A549 (cell line): Measurements from ENCODE around the gene NUP188. TPM values are rescaled to one million over a fixed set of nuclear protein-coding genes. Genes with fewer than 3 reads are reported as not detected.

ENCODE experiments used
- ATAC-seq, 2 experiments: fragments of 200-7000 bp in 1 of 2; fragments of >200 bp in 1 of 2; cut with Nextera tagmentation in 1 of 2; cut with Tn5 transposase in 1 of 2; 3 replicates each; pipeline versions ENCODE4 v1.8.0 to v1.9.1; 2018 to 2020; ENCODE audit warnings: mild to moderate bottlenecking in 1 of 2, moderate library complexity in 1 of 2
- CTCF ChIA-PET: fragments of 300-600 bp; sonication (Branson Sonifier 250); formaldehyde crosslinking; extraction: SDS; loops from one replicate; lab custom pipeline; 2021; ENCODE audit warnings: antibody characterized with exemption, inconsistent platforms; lab: Yijun Ruan, JAX
- POLR2A ChIA-PET: fragments of 350-600 bp; formaldehyde crosslinking; extraction: SDS; loops from one replicate; lab custom pipeline; 2021; ENCODE audit warnings: antibody characterized with exemption, inconsistent platforms; lab: Yijun Ruan, JAX
- DNase-seq, 2 experiments: peaks; one replicate each; pipeline versions ENCODE4 v3.0.0 to v3.0.0-alpha.2; 2011 to 2016; ENCODE audit warnings: low read depth in 1 of 2, low spot score in 1 of 2
- FAIRE-seq: peaks from 2 replicates; lab custom pipeline; 2011; peaks lifted over from hg19 to GRCh38; lab: Jason Lieb, UNC
- H3K27ac ChIP-seq, 2 experiments: fragments of >200 bp; sonication (Bioruptor Twin); formaldehyde crosslinking; 3 replicates each; pipeline ENCODE4 v1.5.1; 2016 to 2017
- H3K4me1 ChIP-seq: fragments of >200 bp; sonication (Bioruptor Twin); formaldehyde crosslinking; 3 replicates; pipeline ENCODE4 v1.6.1; 2016
- H3K4me2 ChIP-seq: fragments of >200 bp; sonication (Bioruptor Twin); formaldehyde crosslinking; 3 replicates; pipeline ENCODE4 v1.6.1; 2016
- H3K4me3 ChIP-seq: fragments of >200 bp; sonication (Bioruptor Twin); formaldehyde crosslinking; 3 replicates; pipeline ENCODE4 v1.5.1; 2016
- H3K9me3 ChIP-seq: fragments of >200 bp; sonication (Bioruptor Twin); formaldehyde crosslinking; 3 replicates; pipeline ENCODE4 v1.6.1; 2016
- CBX2 ChIP-seq: fragments of 200-600 bp; sonication (generic); IDR thresholded peaks from 2 replicates; pipeline ENCODE4 v1.6.1; 2016; ENCODE audit warnings: low read depth, mild to moderate bottlenecking, borderline replicate concordance
- CBX8 ChIP-seq: fragments of 200-600 bp; sonication (generic); IDR thresholded peaks from 2 replicates; pipeline ENCODE4 v1.6.1; 2016
- CEBPB ChIP-seq, 2 experiments: fragments of >200 bp in 1 of 2; sonication (Bioruptor Twin) in 1 of 2; formaldehyde crosslinking in 1 of 2; IDR thresholded peaks; 2 replicates each; pipeline ENCODE4 v1.6.1; 2012 to 2016
- EHF ChIP-seq: fragments of 250-450 bp; sonication (Bioruptor Pico); IDR thresholded peaks from 2 replicates; pipeline ENCODE4 v1.5.0; 2020; ENCODE audit warnings: mild to moderate bottlenecking
- FOXS1 ChIP-seq: fragments of 250-450 bp; sonication (Bioruptor Pico); IDR thresholded peaks from 2 replicates; pipeline ENCODE4 v1.5.0; 2020; ENCODE audit warnings: mild to moderate bottlenecking, moderate library complexity
- HOXA7 ChIP-seq: fragments of 250-450 bp; sonication (Bioruptor Pico); IDR thresholded peaks from 2 replicates; pipeline ENCODE4 v1.5.0; 2020; ENCODE audit warnings: mild to moderate bottlenecking, moderate library complexity
- HOXB5 ChIP-seq: fragments of 250-450 bp; sonication (Bioruptor Pico); IDR thresholded peaks from 2 replicates; pipeline ENCODE4 v1.5.0; 2020; ENCODE audit warnings: mild to moderate bottlenecking, moderate library complexity
- JUN ChIP-seq, 2 experiments: fragments of >200 bp; sonication (Bioruptor Twin); formaldehyde crosslinking; IDR thresholded peaks; 2 replicates in 1 of 2; 3 replicates in 1 of 2; pipeline ENCODE4 v1.6.1; 2016 to 2017
- JUNB ChIP-seq: fragments of >200 bp; sonication (Bioruptor Twin); formaldehyde crosslinking; IDR thresholded peaks from 2 replicates; pipeline ENCODE4 v1.6.1; 2016
- KDM5A ChIP-seq: fragments of 200-600 bp; sonication (generic); IDR thresholded peaks from 2 replicates; pipeline ENCODE4 v1.6.1; 2016; ENCODE audit warnings: antibody characterized with exemption, mild to moderate bottlenecking
- MAZ ChIP-seq: fragments of 150-350 bp; IDR thresholded peaks from 2 replicates; pipeline ENCODE4 v1.6.1; 2014; ENCODE audit warnings: antibody characterized with exemption, low read depth, low read length, borderline replicate concordance
- MYC ChIP-seq: IDR thresholded peaks from 2 replicates; pipeline ENCODE4 v1.6.1; 2012; ENCODE audit warnings: mild to moderate bottlenecking, inconsistent platforms, low read length, improper control_type of control experiment, borderline replicate concordance
- NPAS2 ChIP-seq: fragments of 250-450 bp; sonication (Bioruptor Pico); IDR thresholded peaks from 2 replicates; pipeline ENCODE4 v1.8.0; 2022; ENCODE audit warnings: mild to moderate bottlenecking, moderate library complexity, borderline replicate concordance
- NR3C1 ChIP-seq: fragments of >200 bp; sonication (Bioruptor Twin); formaldehyde crosslinking; IDR thresholded peaks from 3 replicates; pipeline ENCODE4 v1.6.1; 2017
- PHF8 ChIP-seq: fragments of 200-600 bp; sonication (generic); IDR thresholded peaks from 2 replicates; pipeline ENCODE4 v1.6.1; 2016; ENCODE audit warnings: low read depth, mild to moderate bottlenecking, antibody characterized with exemption, moderate library complexity, borderline replicate concordance
- RARB ChIP-seq: fragments of 250-450 bp; sonication (Bioruptor Pico); IDR thresholded peaks from 2 replicates; pipeline ENCODE4 v1.8.0; 2021; ENCODE audit warnings: mild to moderate bottlenecking, moderate library complexity
- SMC3 ChIP-seq: fragments of >200 bp; sonication (Bioruptor Twin); formaldehyde crosslinking; IDR thresholded peaks from 3 replicates; pipeline ENCODE4 v1.6.1; 2018; ENCODE audit warnings: inconsistent platforms
- SREBF2 ChIP-seq: fragments of 450-650 bp; IDR thresholded peaks from 2 replicates; pipeline ENCODE4 v1.6.1; 2014; ENCODE audit warnings: mild to moderate bottlenecking, moderate library complexity
- TFCP2L1 ChIP-seq: fragments of 250-450 bp; sonication (Bioruptor Pico); IDR thresholded peaks from 2 replicates; pipeline ENCODE4 v1.5.0; 2021; ENCODE audit warnings: mild to moderate bottlenecking
- ZNF302 ChIP-seq: fragments of 250-450 bp; sonication (Bioruptor Pico); IDR thresholded peaks from 2 replicates; pipeline ENCODE4 v1.9.0; 2021; ENCODE audit warnings: inconsistent platforms, mild to moderate bottlenecking, moderate library complexity
- WGBS: methylation state at CpG from one replicate; pipeline ENCODE4 v1.1.6; 2017; ENCODE audit errors: missing lambda C conversion rate; 5-methylcytosine and 5-hydroxymethylcytosine counted together
- polyA plus RNA-seq, 4 experiments: library from polyadenylated mRNA; depleted of rRNA in 3 of 4; stranded (reverse); fragments of >200 nt; fragmentation: RNase III in 1 of 4; extraction: RNeasy Plus Mini Kit Qiagen cat#74134 plus additional on column Dnase treatment in 1 of 4; gene quantifications; 2 replicates in 3 of 4; 3 replicates in 1 of 4; pipeline ENCODE4 v1.2.3, GENCODE V29; 2011 to 2017
- TF ChIP-seq, protein P1 (sequence below): fragments of >200 bp; sonication (Bioruptor Twin); formaldehyde crosslinking; IDR thresholded peaks from 3 replicates; pipeline ENCODE4 v1.6.1; 2016
- TF ChIP-seq, protein P2 (sequence below): IDR thresholded peaks from 2 replicates; pipeline ENCODE4 v1.6.1; 2012
- TF ChIP-seq, protein P3 (sequence below): fragments of >200 bp; sonication (Bioruptor Twin); formaldehyde crosslinking; IDR thresholded peaks from 3 replicates; pipeline ENCODE4 v1.5.1; 2016
- TF ChIP-seq, protein P4 (sequence below): fragments of >200 bp; sonication (Bioruptor Twin); formaldehyde crosslinking; IDR thresholded peaks from 2 replicates; pipeline ENCODE4 v1.6.1; 2016
- TF ChIP-seq, protein P5 (sequence below): fragments of 200-600 bp; sonication (generic); IDR thresholded peaks from 2 replicates; pipeline ENCODE4 v1.6.1; 2016; ENCODE audit warnings: antibody characterized with exemption, mild to moderate bottlenecking, moderate library complexity

NUP188 gene
- polyA plus RNA-seq, 2 of the 4 experiments (the other 2 are of a cell fraction): 33.2 to 52.3 TPM

DNA sequence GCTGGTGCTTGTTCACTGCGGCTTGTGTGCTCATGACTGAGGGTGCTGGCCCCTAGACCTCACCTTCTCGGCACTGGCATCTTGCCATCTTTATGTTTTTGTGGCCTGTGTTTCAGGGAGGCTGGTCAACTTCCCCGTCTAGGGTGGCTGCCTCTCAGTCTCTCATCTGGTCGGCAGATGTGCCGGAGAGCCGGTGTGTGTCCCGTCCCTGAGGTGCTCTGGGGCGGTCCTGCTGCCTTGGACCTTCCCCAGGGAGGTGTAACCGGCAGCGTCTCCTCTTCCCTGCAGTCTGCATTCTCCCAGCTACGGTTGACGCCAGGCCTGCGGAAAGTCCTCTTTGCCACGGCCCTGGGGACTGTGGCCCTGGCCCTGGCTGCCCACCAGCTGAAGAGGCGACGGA, 94.5 kb downstream of the NUP188 start:
- 94% methylated on average over 14 of the region's 16 CpGs for WGBS
- Histone ChIP-seq H3K27ac (no peak overlapping the region), H3K4me3 (no peak overlapping the region), H3K4me2 (no peak overlapping the region), H3K4me1 (peaks cover 9% of the 10 kb centered on the region; the same call in 1 of the 3 replicates), H3K9me3 (no peaks in the 10 kb centered on the region)
- CTCF ChIA-PET: interaction anchor here (1.6 kb wide), 1 partner anchor 13 kb away, joined by 7 read pairs; the partner anchor contains the start of gene SH3GLB2
- no peak for TF ChIP-seq CBX8
- TF ChIP-seq, protein P1, sequence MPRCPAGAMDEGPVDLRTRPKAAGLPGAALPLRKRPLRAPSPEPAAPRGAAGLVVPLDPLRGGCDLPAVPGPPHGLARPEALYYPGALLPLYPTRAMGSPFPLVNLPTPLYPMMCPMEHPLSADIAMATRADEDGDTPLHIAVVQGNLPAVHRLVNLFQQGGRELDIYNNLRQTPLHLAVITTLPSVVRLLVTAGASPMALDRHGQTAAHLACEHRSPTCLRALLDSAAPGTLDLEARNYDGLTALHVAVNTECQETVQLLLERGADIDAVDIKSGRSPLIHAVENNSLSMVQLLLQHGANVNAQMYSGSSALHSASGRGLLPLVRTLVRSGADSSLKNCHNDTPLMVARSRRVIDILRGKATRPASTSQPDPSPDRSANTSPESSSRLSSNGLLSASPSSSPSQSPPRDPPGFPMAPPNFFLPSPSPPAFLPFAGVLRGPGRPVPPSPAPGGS: no peak
- TF ChIP-seq, protein P2, sequence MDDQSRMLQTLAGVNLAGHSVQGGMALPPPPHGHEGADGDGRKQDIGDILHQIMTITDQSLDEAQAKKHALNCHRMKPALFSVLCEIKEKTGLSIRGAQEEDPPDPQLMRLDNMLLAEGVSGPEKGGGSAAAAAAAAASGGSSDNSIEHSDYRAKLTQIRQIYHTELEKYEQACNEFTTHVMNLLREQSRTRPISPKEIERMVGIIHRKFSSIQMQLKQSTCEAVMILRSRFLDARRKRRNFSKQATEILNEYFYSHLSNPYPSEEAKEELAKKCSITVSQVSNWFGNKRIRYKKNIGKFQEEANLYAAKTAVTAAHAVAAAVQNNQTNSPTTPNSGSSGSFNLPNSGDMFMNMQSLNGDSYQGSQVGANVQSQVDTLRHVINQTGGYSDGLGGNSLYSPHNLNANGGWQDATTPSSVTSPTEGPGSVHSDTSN: no peak
- no peak for TF ChIP-seq SREBF2
- TF ChIP-seq HOXA7: no peak
- TF ChIP-seq CBX2: no peak
- TF ChIP-seq RARB: no peak
- TF ChIP-seq EHF (CRISPR knock-in tag): no peak
- POLR2A ChIA-PET: no interaction called here
- DNase-seq (no peak), ATAC-seq (no peak), FAIRE-seq (no peak)

DNA sequence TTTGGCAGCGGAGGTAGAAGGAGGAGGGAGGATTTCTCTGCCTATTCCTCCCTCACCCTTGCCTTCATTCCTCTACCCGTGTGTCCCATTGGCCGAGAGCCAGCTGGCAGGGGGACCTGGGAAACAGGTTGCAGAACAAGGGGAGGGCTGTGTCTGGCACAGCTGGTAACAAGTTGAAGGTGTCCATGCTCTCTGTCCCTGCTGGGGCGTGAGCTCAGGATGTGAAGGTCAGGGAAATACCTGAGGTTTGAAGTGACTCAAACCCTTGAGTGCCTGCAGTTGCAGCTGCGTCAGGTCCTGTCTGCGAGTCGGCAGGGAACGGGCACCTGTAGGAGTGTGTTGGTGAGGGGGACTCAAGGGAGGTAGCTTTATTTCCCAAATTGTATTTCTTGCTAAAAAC, 105.1 kb downstream of the NUP188 start:
- FAIRE-seq: no peak
- no peak overlapping the region for H3K4me3 ChIP-seq
- 70% methylated on average over 8 of the region's 8 CpGs for WGBS
- TF ChIP-seq, protein P3, sequence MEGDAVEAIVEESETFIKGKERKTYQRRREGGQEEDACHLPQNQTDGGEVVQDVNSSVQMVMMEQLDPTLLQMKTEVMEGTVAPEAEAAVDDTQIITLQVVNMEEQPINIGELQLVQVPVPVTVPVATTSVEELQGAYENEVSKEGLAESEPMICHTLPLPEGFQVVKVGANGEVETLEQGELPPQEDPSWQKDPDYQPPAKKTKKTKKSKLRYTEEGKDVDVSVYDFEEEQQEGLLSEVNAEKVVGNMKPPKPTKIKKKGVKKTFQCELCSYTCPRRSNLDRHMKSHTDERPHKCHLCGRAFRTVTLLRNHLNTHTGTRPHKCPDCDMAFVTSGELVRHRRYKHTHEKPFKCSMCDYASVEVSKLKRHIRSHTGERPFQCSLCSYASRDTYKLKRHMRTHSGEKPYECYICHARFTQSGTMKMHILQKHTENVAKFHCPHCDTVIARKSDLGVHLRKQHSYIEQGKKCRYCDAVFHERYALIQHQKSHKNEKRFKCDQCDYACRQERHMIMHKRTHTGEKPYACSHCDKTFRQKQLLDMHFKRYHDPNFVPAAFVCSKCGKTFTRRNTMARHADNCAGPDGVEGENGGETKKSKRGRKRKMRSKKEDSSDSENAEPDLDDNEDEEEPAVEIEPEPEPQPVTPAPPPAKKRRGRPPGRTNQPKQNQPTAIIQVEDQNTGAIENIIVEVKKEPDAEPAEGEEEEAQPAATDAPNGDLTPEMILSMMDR: no peak
- TF ChIP-seq, protein P4, sequence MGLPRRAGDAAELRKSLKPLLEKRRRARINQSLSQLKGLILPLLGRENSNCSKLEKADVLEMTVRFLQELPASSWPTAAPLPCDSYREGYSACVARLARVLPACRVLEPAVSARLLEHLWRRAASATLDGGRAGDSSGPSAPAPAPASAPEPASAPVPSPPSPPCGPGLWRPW: no peak
- TF ChIP-seq SMC3 (no peak), CEBPB (IDR thresholded peaks at IDR 0.05) (no peak), NR3C1 (no peak), ZNF302 (no peak), MYC (no peak), CBX8 (no peak), NPAS2 (CRISPR knock-in tag) (no peak), JUN (IDR thresholded peaks at IDR 0.05) (no peak), PHF8 (no peak)
- POLR2A ChIA-PET: no interaction called here
- no peaks in the 10 kb centered on the region for H3K9me3 ChIP-seq
- no peak overlapping the region for H3K4me2 ChIP-seq
- peak in 1 of 2 experiments; percentile 35 for DNase-seq
- H3K4me1 ChIP-seq: peaks cover 13% of the 10 kb centered on the region
- CTCF ChIA-PET: no interaction called here
- no peak; a peak in 2 of 6 replicates for ATAC-seq
- H3K27ac ChIP-seq: no peak overlapping the region

DNA sequence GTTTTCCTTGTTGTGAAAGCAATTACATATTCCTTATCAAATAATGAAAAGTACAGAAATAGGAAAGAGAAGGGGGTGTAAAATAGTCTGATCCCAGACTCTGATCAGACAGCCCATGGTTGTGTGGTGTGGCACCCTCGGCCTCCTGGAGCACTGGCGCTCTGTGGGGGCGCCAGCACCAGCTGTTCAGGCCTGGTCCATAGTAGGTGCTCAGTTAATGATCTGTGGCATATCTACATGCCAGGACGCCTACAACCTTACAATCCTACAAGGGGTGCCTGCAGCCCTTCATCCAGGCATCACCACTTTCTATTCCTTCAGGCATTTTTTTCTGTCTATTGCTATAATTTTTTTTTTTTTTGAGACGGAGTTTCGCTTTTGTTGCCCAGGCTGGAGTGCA, 105.5 kb downstream of the NUP188 start:
- H3K27ac ChIP-seq: no peak overlapping the region
- CTCF ChIA-PET: no interaction called here
- WGBS: 92% methylated on average over 6 of the region's 6 CpGs
- POLR2A ChIA-PET: no interaction called here
- H3K9me3 ChIP-seq: no peaks in the 10 kb centered on the region
- H3K4me2 ChIP-seq: no peak overlapping the region
- FAIRE-seq (no peak), ATAC-seq (no peak), DNase-seq (no peak)
- peaks cover 13% of the 10 kb centered on the region for H3K4me1 ChIP-seq
- H3K4me3 ChIP-seq: no peak overlapping the region
- TF ChIP-seq, protein P2: no peak
- TF ChIP-seq TFCP2L1 (CRISPR knock-in tag) (no peak), MAZ (no peak), JUNB (no peak), FOXS1 (CRISPR knock-in tag) (no peak), MYC (no peak), HOXB5 (CRISPR knock-in tag) (no peak), KDM5A (no peak)
- TF ChIP-seq, protein P5, sequence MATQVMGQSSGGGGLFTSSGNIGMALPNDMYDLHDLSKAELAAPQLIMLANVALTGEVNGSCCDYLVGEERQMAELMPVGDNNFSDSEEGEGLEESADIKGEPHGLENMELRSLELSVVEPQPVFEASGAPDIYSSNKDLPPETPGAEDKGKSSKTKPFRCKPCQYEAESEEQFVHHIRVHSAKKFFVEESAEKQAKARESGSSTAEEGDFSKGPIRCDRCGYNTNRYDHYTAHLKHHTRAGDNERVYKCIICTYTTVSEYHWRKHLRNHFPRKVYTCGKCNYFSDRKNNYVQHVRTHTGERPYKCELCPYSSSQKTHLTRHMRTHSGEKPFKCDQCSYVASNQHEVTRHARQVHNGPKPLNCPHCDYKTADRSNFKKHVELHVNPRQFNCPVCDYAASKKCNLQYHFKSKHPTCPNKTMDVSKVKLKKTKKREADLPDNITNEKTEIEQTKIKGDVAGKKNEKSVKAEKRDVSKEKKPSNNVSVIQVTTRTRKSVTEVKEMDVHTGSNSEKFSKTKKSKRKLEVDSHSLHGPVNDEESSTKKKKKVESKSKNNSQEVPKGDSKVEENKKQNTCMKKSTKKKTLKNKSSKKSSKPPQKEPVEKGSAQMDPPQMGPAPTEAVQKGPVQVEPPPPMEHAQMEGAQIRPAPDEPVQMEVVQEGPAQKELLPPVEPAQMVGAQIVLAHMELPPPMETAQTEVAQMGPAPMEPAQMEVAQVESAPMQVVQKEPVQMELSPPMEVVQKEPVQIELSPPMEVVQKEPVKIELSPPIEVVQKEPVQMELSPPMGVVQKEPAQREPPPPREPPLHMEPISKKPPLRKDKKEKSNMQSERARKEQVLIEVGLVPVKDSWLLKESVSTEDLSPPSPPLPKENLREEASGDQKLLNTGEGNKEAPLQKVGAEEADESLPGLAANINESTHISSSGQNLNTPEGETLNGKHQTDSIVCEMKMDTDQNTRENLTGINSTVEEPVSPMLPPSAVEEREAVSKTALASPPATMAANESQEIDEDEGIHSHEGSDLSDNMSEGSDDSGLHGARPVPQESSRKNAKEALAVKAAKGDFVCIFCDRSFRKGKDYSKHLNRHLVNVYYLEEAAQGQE: no peak
- TF ChIP-seq, protein P1: no peak
